ENCODE results near the gene PLEK. TPM values are rescaled to one million over a fixed set of nuclear protein-coding genes. Genes with fewer than 3 reads are reported as not detected.

Gene PLEK
- not detected in 2 replicates for total RNA-seq

GRCh38 chr2:68365087-68365486, at the start of gene PLEK:
Gene PLEK, plus strand, starts transcription at chr2:68365282. Its CDS starts 70 bp downstream, at chr2:68365352.

GRCh38 chr2:68319398-68320117, 45.5 kb upstream of the PLEK start, which contains the start of gene CNRIP1:
Gene CNRIP1, minus strand, starts transcription at chr2:68319949. Its CDS starts 549 bp downstream, at chr2:68319400.

Other genes with a start within 250 kb of the PLEK start
- 3.5 and 4.3 TPM in 2 replicates for gene PNO1, start 207.4 kb upstream of the PLEK start, total RNA-seq
- gene PPP3R1, start 112.8 kb upstream of the PLEK start, total RNA-seq: 6.9 and 12.9 TPM in 2 replicates
- 17.2 and 18.0 TPM in 2 replicates for gene CNRIP1, start 45.3 kb upstream of the PLEK start, total RNA-seq
- gene FBXO48, start 102.0 kb downstream of the PLEK start, total RNA-seq: 0.26 and 0.32 TPM in 2 replicates
- 3.5 and 5.9 TPM in 2 replicates for gene APLF, start 102.3 kb downstream of the PLEK start, total RNA-seq

Measured in bronchial smooth muscle cell (primary cell).